ENCODE data around the gene SEC24C.
"Not testable (repeated sequence)": the region's sequence is repeated elsewhere in the genome, so short reads cannot be mapped to it uniquely, and the experiment has no call there.

DNA sequence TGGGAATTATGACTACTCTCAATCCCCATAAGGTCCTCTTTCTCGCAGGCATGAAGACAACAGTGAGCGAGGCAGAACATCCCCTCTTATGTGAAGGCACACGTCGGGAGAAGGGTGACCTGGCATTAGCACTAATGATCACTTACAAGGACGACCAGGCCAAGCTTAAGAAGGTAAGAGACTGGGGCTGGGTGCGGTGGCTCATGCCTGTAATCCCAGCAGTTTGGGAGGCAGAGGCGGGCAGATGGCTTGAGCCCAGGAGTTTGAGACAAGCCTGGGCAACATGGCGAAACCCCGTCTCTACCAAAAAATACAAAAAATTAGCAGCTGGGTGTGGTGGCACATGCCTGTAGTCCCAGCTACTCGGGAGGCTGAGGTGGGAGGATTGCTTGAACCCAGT, 51.3 kb downstream of the SEC24C start:
- TF ChIP-seq, protein P1, sequence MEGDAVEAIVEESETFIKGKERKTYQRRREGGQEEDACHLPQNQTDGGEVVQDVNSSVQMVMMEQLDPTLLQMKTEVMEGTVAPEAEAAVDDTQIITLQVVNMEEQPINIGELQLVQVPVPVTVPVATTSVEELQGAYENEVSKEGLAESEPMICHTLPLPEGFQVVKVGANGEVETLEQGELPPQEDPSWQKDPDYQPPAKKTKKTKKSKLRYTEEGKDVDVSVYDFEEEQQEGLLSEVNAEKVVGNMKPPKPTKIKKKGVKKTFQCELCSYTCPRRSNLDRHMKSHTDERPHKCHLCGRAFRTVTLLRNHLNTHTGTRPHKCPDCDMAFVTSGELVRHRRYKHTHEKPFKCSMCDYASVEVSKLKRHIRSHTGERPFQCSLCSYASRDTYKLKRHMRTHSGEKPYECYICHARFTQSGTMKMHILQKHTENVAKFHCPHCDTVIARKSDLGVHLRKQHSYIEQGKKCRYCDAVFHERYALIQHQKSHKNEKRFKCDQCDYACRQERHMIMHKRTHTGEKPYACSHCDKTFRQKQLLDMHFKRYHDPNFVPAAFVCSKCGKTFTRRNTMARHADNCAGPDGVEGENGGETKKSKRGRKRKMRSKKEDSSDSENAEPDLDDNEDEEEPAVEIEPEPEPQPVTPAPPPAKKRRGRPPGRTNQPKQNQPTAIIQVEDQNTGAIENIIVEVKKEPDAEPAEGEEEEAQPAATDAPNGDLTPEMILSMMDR (conservative IDR thresholded peaks at IDR 0.05; ENCODE audit: low read length), result not testable (repeated sequence)
- not testable (repeated sequence) for TF ChIP-seq EZH2phosphoT487 (IDR thresholded peaks at IDR 0.05; ENCODE audit: borderline replicate concordance, low read depth, low read length)
